Activated T-cell treated with anti-CD3 and anti-CD28 coated beads, Interleukin-2, amount 50 U/mL, for 24 hours (primary cell): ENCODE measurements around the gene UIMC1.

Source experiments
- DNase-seq: peaks from one replicate; pipeline ENCODE4 v3.0.0-alpha.2; 2020
- H3K27ac Mint-ChIP-seq: 2 replicates; pipeline ENCODE4 v1.8.0; 2020; ENCODE audit warnings: mild to moderate bottlenecking, mixed read lengths
- H3K27me3 Mint-ChIP-seq: 2 replicates; pipeline ENCODE4 v1.8.0; 2020; ENCODE audit warnings: mixed read lengths
- H3K36me3 Mint-ChIP-seq: 2 replicates; pipeline ENCODE4 v1.8.0; 2020; ENCODE audit warnings: low read depth, mixed read lengths
- H3K4me1 Mint-ChIP-seq: 2 replicates; pipeline ENCODE4 v1.8.0; 2020; ENCODE audit warnings: low read depth, mixed read lengths
- H3K4me3 Mint-ChIP-seq: 2 replicates; pipeline ENCODE4 v1.8.0; 2020; ENCODE audit warnings: mild to moderate bottlenecking, moderate library complexity, mixed read lengths
- H3K9me3 Mint-ChIP-seq: 2 replicates; pipeline ENCODE4 v1.8.0; 2020; ENCODE audit warnings: mixed read lengths

The UIMC1 gene

DNA sequence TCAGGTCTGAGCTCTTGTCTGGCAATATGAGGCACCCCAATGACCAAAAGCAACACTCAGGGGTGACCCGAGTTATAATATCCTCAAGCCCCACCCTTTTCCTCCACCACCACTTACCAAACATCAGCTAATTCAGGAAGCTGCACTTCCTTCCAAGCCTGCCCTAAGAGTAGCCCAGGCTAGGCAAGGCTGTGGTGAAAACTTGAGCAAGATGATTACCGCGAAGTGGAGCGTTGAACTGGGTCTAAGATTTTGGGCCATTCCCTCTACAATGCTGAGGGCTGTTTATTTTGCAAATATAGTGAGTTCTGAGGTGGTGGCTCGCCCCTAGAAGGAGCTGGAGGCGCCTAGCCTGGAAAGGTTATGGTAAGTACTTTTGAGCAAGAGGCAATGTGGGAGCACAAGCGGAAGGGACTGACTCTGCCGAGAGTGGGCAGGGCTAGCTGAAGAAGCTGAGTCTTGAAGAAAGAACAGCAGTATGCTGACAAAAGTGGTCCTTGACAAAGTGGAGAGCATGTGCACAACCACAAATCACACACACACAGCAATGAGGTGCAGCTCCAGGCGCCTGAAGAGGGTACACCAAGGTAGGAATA, 107.2 kb downstream of the UIMC1 start, which contains the start of gene HK3:
Gene HK3 (minus strand): TSS at position 51 of the 596 bp plus-strand sequence. CDS start 3,187 bp downstream, outside the sequence.
- H3K27me3 Mint-ChIP-seq, result no peaks in the 10 kb centered on the region
- peaks cover 41% of the 10 kb centered on the region for H3K36me3 Mint-ChIP-seq
- no peak for DNase-seq
- H3K4me1 Mint-ChIP-seq, result peaks cover 48% of the 10 kb centered on the region
- no peaks in the 10 kb centered on the region for H3K9me3 Mint-ChIP-seq
- H3K27ac Mint-ChIP-seq, result no peak within 1 kb of the TSS
- no peak within 1 kb of the TSS for H3K4me3 Mint-ChIP-seq

GRCh38 chr5:176897263-176897662, 109.3 kb downstream of the UIMC1 start:
- H3K9me3 Mint-ChIP-seq, result no peaks in the 10 kb centered on the region
- H3K4me3 Mint-ChIP-seq, result no peak overlapping the region
- peaks cover 37% of the 10 kb centered on the region for H3K4me1 Mint-ChIP-seq
- peaks cover 24% of the 10 kb centered on the region for H3K36me3 Mint-ChIP-seq
- no peaks in the 10 kb centered on the region for H3K27me3 Mint-ChIP-seq
- H3K27ac Mint-ChIP-seq, result no peak overlapping the region
- DNase-seq, result peak; percentile 20

- Mint-ChIP-seq H3K4me3 (no peak overlapping the region), H3K9me3 (no peaks in the 10 kb centered on the region), H3K4me1 (peaks cover 24% of the 10 kb centered on the region), H3K27me3 (no peaks in the 10 kb centered on the region), H3K27ac (no peak overlapping the region), H3K36me3 (peaks cover 10% of the 10 kb centered on the region)
- peak; percentile 20 for DNase-seq
Measured at GRCh38 chr5:176895831-176896230, 110.7 kb downstream of the UIMC1 start.

- peak; percentile 11 for DNase-seq
- no peaks in the 10 kb centered on the region for H3K9me3 Mint-ChIP-seq
- no peaks in the 10 kb centered on the region for H3K36me3 Mint-ChIP-seq
- H3K27me3 Mint-ChIP-seq, result no peaks in the 10 kb centered on the region
- H3K4me1 Mint-ChIP-seq, result peaks cover 11% of the 10 kb centered on the region
- H3K4me3 Mint-ChIP-seq, result no peak overlapping the region
- no peak overlapping the region for H3K27ac Mint-ChIP-seq
Measured at GRCh38 chr5:176894298-176894697, 112.3 kb downstream of the UIMC1 start.

GRCh38 chr5:176892663-176893062, 113.9 kb downstream of the UIMC1 start:
- peak; percentile 15 for DNase-seq
- H3K27me3 Mint-ChIP-seq, result no peaks in the 10 kb centered on the region
- no peak overlapping the region for H3K27ac Mint-ChIP-seq
- no peaks in the 10 kb centered on the region for H3K9me3 Mint-ChIP-seq
- H3K36me3 Mint-ChIP-seq, result no peaks in the 10 kb centered on the region
- H3K4me1 Mint-ChIP-seq, result peaks cover 6% of the 10 kb centered on the region
- no peak overlapping the region for H3K4me3 Mint-ChIP-seq

- no peak overlapping the region for H3K4me3 Mint-ChIP-seq
- H3K27me3 Mint-ChIP-seq, result no peaks in the 10 kb centered on the region
- peak; percentile 22 for DNase-seq
- peaks cover 1% of the 10 kb centered on the region for H3K4me1 Mint-ChIP-seq
- no peaks in the 10 kb centered on the region for H3K36me3 Mint-ChIP-seq
- no peak overlapping the region for H3K27ac Mint-ChIP-seq
- H3K9me3 Mint-ChIP-seq, result no peaks in the 10 kb centered on the region
Measured at GRCh38 chr5:176891331-176891958, 115.1 kb downstream of the UIMC1 start.

- no peaks in the 10 kb centered on the region for H3K9me3 Mint-ChIP-seq
- H3K4me1 Mint-ChIP-seq, result no peaks in the 10 kb centered on the region
- H3K27ac Mint-ChIP-seq, result no peak overlapping the region
- peak; percentile 17 for DNase-seq
- no peaks in the 10 kb centered on the region for H3K36me3 Mint-ChIP-seq
- no peaks in the 10 kb centered on the region for H3K27me3 Mint-ChIP-seq
- no peak overlapping the region for H3K4me3 Mint-ChIP-seq
Measured at GRCh38 chr5:176890455-176891330, 115.9 kb downstream of the UIMC1 start.

DNA sequence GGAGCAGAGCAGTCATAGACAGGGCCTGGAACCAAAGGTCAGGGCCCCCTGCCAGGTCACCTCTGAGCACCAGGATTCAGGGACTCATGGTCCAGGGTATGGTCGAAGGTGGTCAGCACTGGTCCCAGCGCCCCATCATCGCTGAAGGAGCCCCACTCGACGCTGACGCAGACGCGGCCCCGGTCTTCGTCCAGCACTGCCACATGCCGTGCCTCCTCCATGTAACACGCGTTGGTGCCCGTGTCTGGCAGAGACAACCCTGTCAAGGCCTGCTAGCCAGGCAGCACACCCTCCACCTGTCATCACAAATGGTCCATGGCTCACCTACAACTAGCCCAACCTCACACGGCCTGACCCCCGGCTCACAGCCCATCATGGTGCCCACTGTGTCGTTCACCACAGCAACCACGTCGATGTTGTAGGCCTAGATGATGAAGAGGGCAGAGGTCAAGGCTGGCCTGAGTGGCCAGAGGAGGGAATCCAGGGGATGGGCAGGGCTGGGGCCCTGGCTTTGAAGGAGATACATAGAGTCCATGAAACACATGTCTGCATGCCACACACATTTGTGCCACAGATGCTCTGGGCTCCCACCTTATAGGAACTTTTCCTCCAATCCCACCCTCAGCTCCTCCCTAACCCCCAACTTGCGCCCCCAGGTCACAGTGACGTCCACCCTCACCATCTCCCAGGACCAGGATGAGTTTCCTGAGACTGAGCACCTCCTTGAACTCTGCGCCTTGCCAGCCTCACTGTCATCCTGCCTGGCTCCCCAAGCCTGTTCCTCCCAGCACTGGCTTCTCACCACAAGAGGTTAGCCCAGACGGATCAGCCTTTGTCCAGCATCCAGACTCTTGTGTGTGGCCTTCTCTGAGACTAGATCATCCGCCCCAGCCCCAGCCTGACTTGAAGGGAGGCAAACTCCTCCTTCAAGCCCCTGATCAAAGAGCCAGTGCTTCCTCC, 117.0 kb downstream of the UIMC1 start:
- Mint-ChIP-seq H3K4me1 (peaks cover 4% of the 10 kb centered on the region), H3K36me3 (no peaks in the 10 kb centered on the region), H3K9me3 (no peaks in the 10 kb centered on the region), H3K4me3 (no peak overlapping the region), H3K27me3 (no peaks in the 10 kb centered on the region), H3K27ac (no peak overlapping the region)
- DNase-seq, result peak; percentile 14

DNA sequence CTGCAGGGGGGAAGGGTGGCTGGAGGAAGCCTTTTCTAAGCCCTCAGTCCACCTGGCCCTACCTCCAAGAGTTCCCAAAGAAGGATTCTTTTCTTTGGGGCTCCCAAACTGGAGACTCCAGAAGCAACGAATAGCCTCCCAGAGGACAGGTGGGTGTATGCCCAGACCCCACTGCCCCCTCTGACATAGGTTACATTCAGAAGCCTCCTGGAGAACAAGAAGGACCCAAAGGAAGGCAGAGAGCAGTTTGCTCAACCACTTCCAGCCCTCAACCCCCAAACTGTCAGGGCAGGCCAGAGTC, 117.8 kb downstream of the UIMC1 start:
- Mint-ChIP-seq H3K4me3 (no peak overlapping the region), H3K9me3 (no peaks in the 10 kb centered on the region), H3K36me3 (no peaks in the 10 kb centered on the region), H3K27ac (no peak overlapping the region), H3K4me1 (peaks cover 5% of the 10 kb centered on the region), H3K27me3 (no peaks in the 10 kb centered on the region)
- DNase-seq, result no peak

DNA sequence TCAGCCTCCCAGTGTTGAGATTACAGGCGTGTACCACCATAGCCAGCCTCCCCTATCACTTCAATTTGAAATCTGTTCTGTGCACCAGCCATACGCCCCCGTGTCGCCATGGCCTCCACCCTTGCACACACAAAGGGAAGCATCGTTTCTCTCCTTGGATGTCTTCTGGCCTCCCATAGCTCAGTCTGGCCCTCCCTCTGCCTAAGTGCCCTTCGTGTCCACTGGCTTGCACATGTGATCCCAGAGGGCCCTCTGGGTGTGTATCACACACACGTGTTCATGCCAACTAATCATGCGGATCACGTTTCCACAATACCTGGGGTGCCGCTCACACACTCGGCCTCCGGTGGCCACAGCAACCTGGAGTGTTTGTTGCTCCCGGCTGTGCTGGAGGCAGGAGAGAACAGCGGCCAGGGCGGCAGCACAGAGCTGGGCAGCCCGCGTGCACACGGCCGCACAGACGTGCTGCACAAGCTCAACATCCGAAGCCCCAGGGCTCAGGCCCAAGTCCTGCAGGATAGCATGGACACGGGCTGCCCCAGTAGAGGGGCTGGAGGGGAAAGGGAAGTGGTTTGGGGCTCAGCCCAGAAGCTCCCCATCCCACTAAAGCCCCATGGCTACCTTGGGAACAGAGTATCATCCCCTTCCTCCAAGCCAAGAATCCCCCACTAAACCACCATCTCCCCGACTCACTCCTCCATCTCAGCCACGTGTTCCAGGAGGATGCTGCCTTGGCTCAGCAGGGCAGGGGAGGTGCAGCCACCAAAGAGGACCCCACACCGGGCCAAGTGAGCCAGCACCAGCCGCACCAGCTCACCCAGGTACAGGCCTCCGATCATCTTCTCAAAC, 118.3 kb downstream of the UIMC1 start:
- DNase-seq, result no peak

DNA sequence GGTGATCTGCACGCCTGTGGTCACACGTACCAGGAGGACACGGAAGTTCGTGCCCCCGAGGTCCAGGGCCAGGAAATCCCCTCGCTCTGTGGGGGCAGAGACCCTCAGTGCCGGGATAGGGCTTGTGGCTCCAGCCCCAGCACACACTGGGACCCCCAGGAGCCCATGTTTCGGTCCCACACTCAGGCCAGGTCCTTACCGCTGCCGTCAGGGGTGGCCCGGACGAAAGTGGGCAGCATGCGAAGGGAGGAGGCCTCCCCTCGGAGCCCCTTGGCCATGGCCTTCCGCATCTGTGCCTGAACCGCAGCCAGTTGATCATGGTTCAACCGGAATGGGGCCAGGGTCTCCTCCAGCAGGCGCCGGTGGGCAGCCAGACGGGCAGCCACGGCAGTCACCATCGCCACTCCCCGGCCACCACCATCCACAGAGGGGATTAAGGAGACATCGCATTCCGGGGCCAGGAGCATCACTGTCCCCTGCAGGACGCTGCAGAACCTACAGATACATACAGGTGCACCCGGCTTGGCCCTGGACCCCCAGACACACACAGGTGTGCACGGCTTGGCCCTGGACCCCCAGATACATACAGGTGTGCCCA, 119.2 kb downstream of the UIMC1 start:
- no peak for DNase-seq
- Mint-ChIP-seq H3K4me1 (peaks cover 5% of the 10 kb centered on the region), H3K27ac (no peak overlapping the region), H3K36me3 (no peaks in the 10 kb centered on the region), H3K4me3 (no peak overlapping the region), H3K27me3 (no peaks in the 10 kb centered on the region), H3K9me3 (no peaks in the 10 kb centered on the region)

More for the DNA sequence above, 118.3 kb downstream of the UIMC1 start:
- Mint-ChIP-seq H3K4me3 (no peak overlapping the region), H3K9me3 (no peaks in the 10 kb centered on the region), H3K27me3 (no peaks in the 10 kb centered on the region), H3K4me1 (peaks cover 5% of the 10 kb centered on the region), H3K36me3 (no peaks in the 10 kb centered on the region), H3K27ac (no peak overlapping the region)

- peaks cover 5% of the 10 kb centered on the region for H3K4me1 Mint-ChIP-seq
- H3K36me3 Mint-ChIP-seq, result no peaks in the 10 kb centered on the region
- H3K27me3 Mint-ChIP-seq, result no peaks in the 10 kb centered on the region
- H3K27ac Mint-ChIP-seq, result no peak overlapping the region
- no peaks in the 10 kb centered on the region for H3K9me3 Mint-ChIP-seq
- no peak for DNase-seq
- no peak overlapping the region for H3K4me3 Mint-ChIP-seq
Measured at GRCh38 chr5:176886336-176887251, 120.0 kb downstream of the UIMC1 start.
